HepG2 (cell line): ENCODE results near the gene SIGLEC10. TPM values are rescaled to one million over a fixed set of nuclear protein-coding genes. Genes with fewer than 3 reads are reported as not detected.

ENCODE experiments used
- DPF2 ChIP-seq: sonication (generic); formaldehyde crosslinking; IDR thresholded peaks from 2 replicates; pipeline ENCODE4 v1.4.0; 2020; ENCODE audit warnings: mild to moderate bottlenecking, low read depth, missing genetic modification reagents, borderline replicate concordance
- ETV5 ChIP-seq: IDR thresholded peaks from 2 replicates; pipeline ENCODE4 v1.6.1; 2018; ENCODE audit warnings: missing biosample characterization, missing genetic modification reagents, inconsistent platforms, borderline replicate concordance
- FOXA3 ChIP-seq: IDR thresholded peaks from 2 replicates; pipeline ENCODE4 v1.6.1; 2016; ENCODE audit warnings: missing genetic modification reagents, missing compliant biosample characterization
- MED8 ChIP-seq: sonication (generic); formaldehyde crosslinking; IDR thresholded peaks from 2 replicates; pipeline ENCODE4 v1.8.1; 2023; ENCODE audit warnings: mild to moderate bottlenecking, missing genetic modification reagents; ENCODE audit not compliant: insufficient replicate concordance
- SIN3B ChIP-seq: fragments of 150-350 bp; IDR thresholded peaks from 2 replicates; pipeline ENCODE4 v1.6.1; 2014; ENCODE audit warnings: low read length
- SRSF4 ChIP-seq: fragments of 200-400 bp; formaldehyde crosslinking; IDR thresholded peaks from one replicate; pipeline ENCODE4 v1.6.1; 2018; ENCODE audit warnings: mild to moderate bottlenecking, low read depth, low read length, moderate library complexity; ENCODE audit not compliant: poor library complexity, severe bottlenecking
- ZMAT3 ChIP-seq: sonication (generic); formaldehyde crosslinking; conservative IDR thresholded peaks from 2 replicates; pipeline ENCODE4 v1.7.0; 2021; ENCODE audit warnings: missing genetic modification reagents
- ZNF317 ChIP-seq: sonication (generic); formaldehyde crosslinking; IDR thresholded peaks from 2 replicates; pipeline ENCODE4 v1.5.0; 2020; ENCODE audit warnings: mild to moderate bottlenecking, missing genetic modification reagents
- polyA plus RNA-seq, 8 experiments: library from polyadenylated mRNA; depleted of rRNA in 3 of 8; stranded (reverse) in 7 of 8; unstranded in 1 of 8; fragments of >200 nt; fragmentation: Illumina TruSeq in 4 of 8; extraction: Trizol in 4 of 8; gene quantifications; 2 replicates each; pipeline versions ENCODE4 v1.2.1 to v1.2.3, GENCODE V29; 2011 to 2016; ENCODE audit warnings: low read depth in 4 of 8, missing spikeins in 1 of 8, mixed read lengths in 1 of 8; ENCODE audit not compliant: insufficient read depth in 1 of 8
- total RNA-seq, 5 experiments: library from RNA; depleted of rRNA; stranded (reverse); fragments of >200 nt; fragmentation: Illumina TruSeq; extraction: Trizol; gene quantifications; 2 replicates each; pipeline ENCODE4 v1.2.3, GENCODE V29; 2016; ENCODE audit warnings: low read depth in 1 of 5
- TF ChIP-seq, protein P1 (sequence below): sonication (generic); formaldehyde crosslinking; IDR thresholded peaks from 2 replicates; pipeline ENCODE4 v1.5.1; 2020; ENCODE audit warnings: missing genetic modification reagents, mild to moderate bottlenecking, borderline replicate concordance
- TF ChIP-seq, protein P2 (sequence below): sonication (generic); formaldehyde crosslinking; IDR thresholded peaks from 2 replicates; pipeline ENCODE4 v1.4.0; 2020; ENCODE audit warnings: missing genetic modification reagents
- TF ChIP-seq, protein P3 (sequence below): sonication (generic); formaldehyde crosslinking; conservative IDR thresholded peaks from 2 replicates; pipeline ENCODE4 v1.8.0; 2022; ENCODE audit warnings: mild to moderate bottlenecking, moderate library complexity, missing genetic modification reagents
- TF ChIP-seq, protein P4 (sequence below): IDR thresholded peaks from 2 replicates; pipeline ENCODE4 v1.6.1; 2016; ENCODE audit warnings: missing biosample characterization, missing genetic modification reagents, low read depth
- TF ChIP-seq, protein P5 (sequence below): sonication (generic); formaldehyde crosslinking; IDR thresholded peaks from 2 replicates; pipeline ENCODE4 v1.8.1; 2023; ENCODE audit warnings: missing genetic modification reagents, mild to moderate bottlenecking, borderline replicate concordance
- TF ChIP-seq, protein P6 (sequence below): sonication (generic); formaldehyde crosslinking; IDR thresholded peaks from 2 replicates; pipeline ENCODE4 v1.9.0; 2021; ENCODE audit warnings: mild to moderate bottlenecking, missing genetic modification reagents

The SIGLEC10 gene
- total and polyA plus RNA-seq, 2 of the 13 experiments (the other 11 are each of a cell fraction or from before 2014, with no cell fraction given): not detected

DNA sequence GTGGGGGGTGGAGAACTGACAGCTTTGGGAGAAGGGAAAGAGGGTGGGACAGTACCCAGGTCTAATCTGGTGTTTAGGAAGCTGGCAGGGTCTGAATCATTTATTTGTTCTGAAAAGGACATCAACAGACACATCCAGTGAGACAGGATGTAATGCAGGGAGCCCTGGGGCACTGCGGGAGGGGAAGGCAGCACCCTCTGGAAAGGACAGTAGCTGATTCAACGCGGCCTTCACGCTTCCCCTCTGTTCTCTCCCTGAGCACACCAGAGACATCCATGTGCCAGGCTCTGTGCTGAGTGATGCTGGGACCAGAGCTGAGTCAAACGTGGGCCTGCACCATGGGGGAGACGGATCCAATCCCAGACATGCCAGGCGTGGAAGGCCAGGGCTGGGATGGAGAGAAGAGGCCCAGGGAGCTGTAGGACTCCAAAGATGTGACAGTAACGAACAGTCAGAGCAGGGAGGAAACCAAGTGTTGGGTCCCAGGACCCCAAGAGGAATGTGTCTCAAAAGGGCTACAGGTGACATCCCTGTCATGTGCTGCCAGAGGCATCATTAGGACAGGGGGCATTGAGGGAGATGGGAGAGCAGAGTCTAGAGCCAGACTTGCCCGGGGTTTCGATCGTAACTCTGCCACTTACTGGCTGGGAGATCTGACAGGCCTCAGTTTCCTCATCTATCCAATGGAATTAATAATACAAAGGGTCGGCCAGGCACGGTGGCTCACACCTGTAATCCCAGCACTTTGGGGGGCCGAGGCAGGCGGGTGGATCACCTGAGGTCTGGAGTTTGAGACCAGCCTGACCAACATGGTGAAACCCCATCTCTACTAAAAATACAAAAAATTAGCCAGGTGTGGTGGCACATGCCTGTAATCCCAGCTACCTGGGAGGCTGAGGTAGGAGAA is 53.0 kb downstream of the SIGLEC10 start (continued):
- no peak; the same call in 1 of the 2 replicates for TF ChIP-seq DPF2
- TF ChIP-seq, protein P1, sequence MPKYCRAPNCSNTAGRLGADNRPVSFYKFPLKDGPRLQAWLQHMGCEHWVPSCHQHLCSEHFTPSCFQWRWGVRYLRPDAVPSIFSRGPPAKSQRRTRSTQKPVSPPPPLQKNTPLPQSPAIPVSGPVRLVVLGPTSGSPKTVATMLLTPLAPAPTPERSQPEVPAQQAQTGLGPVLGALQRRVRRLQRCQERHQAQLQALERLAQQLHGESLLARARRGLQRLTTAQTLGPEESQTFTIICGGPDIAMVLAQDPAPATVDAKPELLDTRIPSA (CRISPR knock-in tag): no peak
- TF ChIP-seq, protein P2, sequence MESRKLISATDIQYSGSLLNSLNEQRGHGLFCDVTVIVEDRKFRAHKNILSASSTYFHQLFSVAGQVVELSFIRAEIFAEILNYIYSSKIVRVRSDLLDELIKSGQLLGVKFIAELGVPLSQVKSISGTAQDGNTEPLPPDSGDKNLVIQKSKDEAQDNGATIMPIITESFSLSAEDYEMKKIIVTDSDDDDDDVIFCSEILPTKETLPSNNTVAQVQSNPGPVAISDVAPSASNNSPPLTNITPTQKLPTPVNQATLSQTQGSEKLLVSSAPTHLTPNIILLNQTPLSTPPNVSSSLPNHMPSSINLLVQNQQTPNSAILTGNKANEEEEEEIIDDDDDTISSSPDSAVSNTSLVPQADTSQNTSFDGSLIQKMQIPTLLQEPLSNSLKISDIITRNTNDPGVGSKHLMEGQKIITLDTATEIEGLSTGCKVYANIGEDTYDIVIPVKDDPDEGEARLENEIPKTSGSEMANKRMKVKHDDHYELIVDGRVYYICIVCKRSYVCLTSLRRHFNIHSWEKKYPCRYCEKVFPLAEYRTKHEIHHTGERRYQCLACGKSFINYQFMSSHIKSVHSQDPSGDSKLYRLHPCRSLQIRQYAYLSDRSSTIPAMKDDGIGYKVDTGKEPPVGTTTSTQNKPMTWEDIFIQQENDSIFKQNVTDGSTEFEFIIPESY (CRISPR knock-in tag): peak; percentile 22; the same call in 1 of the 2 replicates
- TF ChIP-seq FOXA3 (CRISPR knock-in tag): peak; percentile 51; the same call in 1 of the 2 replicates
- TF ChIP-seq, protein P3, sequence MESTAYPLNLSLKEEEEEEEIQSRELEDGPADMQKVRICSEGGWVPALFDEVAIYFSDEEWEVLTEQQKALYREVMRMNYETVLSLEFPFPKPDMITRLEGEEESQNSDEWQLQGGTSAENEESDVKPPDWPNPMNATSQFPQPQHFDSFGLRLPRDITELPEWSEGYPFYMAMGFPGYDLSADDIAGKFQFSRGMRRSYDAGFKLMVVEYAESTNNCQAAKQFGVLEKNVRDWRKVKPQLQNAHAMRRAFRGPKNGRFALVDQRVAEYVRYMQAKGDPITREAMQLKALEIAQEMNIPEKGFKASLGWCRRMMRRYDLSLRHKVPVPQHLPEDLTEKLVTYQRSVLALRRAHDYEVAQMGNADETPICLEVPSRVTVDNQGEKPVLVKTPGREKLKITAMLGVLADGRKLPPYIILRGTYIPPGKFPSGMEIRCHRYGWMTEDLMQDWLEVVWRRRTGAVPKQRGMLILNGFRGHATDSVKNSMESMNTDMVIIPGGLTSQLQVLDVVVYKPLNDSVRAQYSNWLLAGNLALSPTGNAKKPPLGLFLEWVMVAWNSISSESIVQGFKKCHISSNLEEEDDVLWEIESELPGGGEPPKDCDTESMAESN (CRISPR knock-in tag): no peak
- no peak for TF ChIP-seq ZNF317 (CRISPR knock-in tag)
- TF ChIP-seq, protein P4, sequence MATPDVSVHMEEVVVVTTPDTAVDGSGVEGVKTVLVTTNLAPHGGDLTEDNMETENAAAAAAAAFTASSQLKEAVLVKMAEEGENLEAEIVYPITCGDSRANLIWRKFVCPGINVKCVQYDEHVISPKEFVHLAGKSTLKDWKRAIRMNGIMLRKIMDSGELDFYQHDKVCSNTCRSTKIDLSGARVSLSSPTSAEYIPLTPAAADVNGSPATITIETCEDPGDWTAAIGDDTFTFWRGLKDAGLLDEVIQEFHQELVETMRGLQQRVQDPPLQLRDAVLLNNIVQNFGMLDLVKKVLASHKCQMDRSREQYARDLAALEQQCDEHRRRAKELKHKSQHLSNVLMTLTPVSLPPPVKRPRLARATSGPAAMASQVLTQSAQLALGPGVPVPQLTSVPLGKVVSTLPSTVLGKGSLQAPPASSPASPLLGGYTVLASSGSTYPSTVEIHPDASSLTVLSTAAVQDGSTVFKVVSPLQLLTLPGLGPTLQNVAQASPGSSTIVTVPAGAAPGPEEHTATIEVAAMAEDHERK (CRISPR knock-in tag): no peak
- peak; percentile 77; the same call in 1 of the 2 replicates for TF ChIP-seq ETV5 (CRISPR knock-in tag)
- no peak for TF ChIP-seq MED8
- TF ChIP-seq ZMAT3 (CRISPR knock-in tag): 0 out of 2 replicates have a peak, but pooled peaks have one; percentile 45
- TF ChIP-seq SIN3B: no peak
- TF ChIP-seq SRSF4: no peak
- TF ChIP-seq, protein P5, sequence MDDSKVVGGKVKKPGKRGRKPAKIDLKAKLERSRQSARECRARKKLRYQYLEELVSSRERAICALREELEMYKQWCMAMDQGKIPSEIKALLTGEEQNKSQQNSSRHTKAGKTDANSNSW: no peak
- TF ChIP-seq, protein P6, sequence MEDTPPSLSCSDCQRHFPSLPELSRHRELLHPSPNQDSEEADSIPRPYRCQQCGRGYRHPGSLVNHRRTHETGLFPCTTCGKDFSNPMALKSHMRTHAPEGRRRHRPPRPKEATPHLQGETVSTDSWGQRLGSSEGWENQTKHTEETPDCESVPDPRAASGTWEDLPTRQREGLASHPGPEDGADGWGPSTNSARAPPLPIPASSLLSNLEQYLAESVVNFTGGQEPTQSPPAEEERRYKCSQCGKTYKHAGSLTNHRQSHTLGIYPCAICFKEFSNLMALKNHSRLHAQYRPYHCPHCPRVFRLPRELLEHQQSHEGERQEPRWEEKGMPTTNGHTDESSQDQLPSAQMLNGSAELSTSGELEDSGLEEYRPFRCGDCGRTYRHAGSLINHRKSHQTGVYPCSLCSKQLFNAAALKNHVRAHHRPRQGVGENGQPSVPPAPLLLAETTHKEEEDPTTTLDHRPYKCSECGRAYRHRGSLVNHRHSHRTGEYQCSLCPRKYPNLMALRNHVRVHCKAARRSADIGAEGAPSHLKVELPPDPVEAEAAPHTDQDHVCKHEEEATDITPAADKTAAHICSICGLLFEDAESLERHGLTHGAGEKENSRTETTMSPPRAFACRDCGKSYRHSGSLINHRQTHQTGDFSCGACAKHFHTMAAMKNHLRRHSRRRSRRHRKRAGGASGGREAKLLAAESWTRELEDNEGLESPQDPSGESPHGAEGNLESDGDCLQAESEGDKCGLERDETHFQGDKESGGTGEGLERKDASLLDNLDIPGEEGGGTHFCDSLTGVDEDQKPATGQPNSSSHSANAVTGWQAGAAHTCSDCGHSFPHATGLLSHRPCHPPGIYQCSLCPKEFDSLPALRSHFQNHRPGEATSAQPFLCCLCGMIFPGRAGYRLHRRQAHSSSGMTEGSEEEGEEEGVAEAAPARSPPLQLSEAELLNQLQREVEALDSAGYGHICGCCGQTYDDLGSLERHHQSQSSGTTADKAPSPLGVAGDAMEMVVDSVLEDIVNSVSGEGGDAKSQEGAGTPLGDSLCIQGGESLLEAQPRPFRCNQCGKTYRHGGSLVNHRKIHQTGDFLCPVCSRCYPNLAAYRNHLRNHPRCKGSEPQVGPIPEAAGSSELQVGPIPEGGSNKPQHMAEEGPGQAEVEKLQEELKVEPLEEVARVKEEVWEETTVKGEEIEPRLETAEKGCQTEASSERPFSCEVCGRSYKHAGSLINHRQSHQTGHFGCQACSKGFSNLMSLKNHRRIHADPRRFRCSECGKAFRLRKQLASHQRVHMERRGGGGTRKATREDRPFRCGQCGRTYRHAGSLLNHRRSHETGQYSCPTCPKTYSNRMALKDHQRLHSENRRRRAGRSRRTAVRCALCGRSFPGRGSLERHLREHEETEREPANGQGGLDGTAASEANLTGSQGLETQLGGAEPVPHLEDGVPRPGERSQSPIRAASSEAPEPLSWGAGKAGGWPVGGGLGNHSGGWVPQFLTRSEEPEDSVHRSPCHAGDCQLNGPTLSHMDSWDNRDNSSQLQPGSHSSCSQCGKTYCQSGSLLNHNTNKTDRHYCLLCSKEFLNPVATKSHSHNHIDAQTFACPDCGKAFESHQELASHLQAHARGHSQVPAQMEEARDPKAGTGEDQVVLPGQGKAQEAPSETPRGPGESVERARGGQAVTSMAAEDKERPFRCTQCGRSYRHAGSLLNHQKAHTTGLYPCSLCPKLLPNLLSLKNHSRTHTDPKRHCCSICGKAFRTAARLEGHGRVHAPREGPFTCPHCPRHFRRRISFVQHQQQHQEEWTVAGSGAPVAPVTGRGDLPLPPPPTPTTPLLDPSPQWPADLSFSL (CRISPR knock-in tag): no peak
